IPS-NIHi7 (cell line): Measurements from ENCODE around the gene TK2.

Experiments
- DNase-seq: peaks from one replicate; pipeline ENCODE4 v3.0.0; 2012; ENCODE audit warnings: mixed read lengths; ENCODE audit errors: extremely low spot score

Gene TK2

GRCh38 chr16:66547101-66547989, 2.6 kb downstream of the TK2 start:
- no peak for DNase-seq

- DNase-seq = no peak
These were observed 5.7 kb downstream of the TK2 start for GRCh38 chr16:66544016-66544757.

GRCh38 chr16:66543541-66543940, 6.4 kb downstream of the TK2 start:
- no peak for DNase-seq

- no peak for DNase-seq
These were observed 7.5 kb downstream of the TK2 start for GRCh38 chr16:66542396-66542795.

GRCh38 chr16:66541388-66542355, 8.2 kb downstream of the TK2 start:
- DNase-seq = no peak

GRCh38 chr16:66539623-66540469, 10.1 kb downstream of the TK2 start:
- no peak for DNase-seq

GRCh38 chr16:66538910-66539309, 11.0 kb downstream of the TK2 start:
- DNase-seq = no peak

GRCh38 chr16:66537236-66537635, 12.7 kb downstream of the TK2 start:
- DNase-seq = no peak

- no peak for DNase-seq
These were observed 13.4 kb downstream of the TK2 start for GRCh38 chr16:66536525-66536924.

- no peak for DNase-seq
These were observed 15.5 kb downstream of the TK2 start for GRCh38 chr16:66534376-66534799.

GRCh38 chr16:66529475-66529874, 20.4 kb downstream of the TK2 start:
- no peak for DNase-seq

- DNase-seq = no peak
These were observed 21.6 kb downstream of the TK2 start for GRCh38 chr16:66528294-66528693.

- DNase-seq = no peak
These were observed 24.3 kb downstream of the TK2 start for GRCh38 chr16:66525396-66526180.

- DNase-seq = no peak
These were observed 25.2 kb downstream of the TK2 start for GRCh38 chr16:66524601-66525164.

- DNase-seq = no peak
These were observed 26.0 kb downstream of the TK2 start for GRCh38 chr16:66523861-66524354.

- DNase-seq = no peak
These were observed 26.9 kb downstream of the TK2 start for GRCh38 chr16:66522816-66523590.

GRCh38 chr16:66521951-66522771, 27.8 kb downstream of the TK2 start:
- no peak for DNase-seq

- DNase-seq = no peak
These were observed 28.6 kb downstream of the TK2 start for GRCh38 chr16:66521252-66521713.
